ENCODE results near the gene NEURL2.

NEURL2 gene

GRCh38 chr20:45897289-45897688 is 6.3 kb upstream of the NEURL2 start:
- no peak for ATAC-seq
- TF ChIP-seq ARNTL (CRISPR knock-in tag; IDR thresholded peaks at IDR 0.05; ENCODE audit: borderline replicate concordance, low read depth): no peak
- TF ChIP-seq ZNF565 (CRISPR knock-in tag; conservative IDR thresholded peaks at IDR 0.05; ENCODE audit: low read depth): no peak
- no peak for TF ChIP-seq ZNF8 (CRISPR knock-in tag; IDR thresholded peaks at IDR 0.05)
- no peak for TF ChIP-seq TOX (CRISPR knock-in tag; IDR thresholded peaks at IDR 0.05; ENCODE audit: borderline replicate concordance)
- no peak for TF ChIP-seq POU6F1 (CRISPR knock-in tag; IDR thresholded peaks at IDR 0.05; ENCODE audit: borderline replicate concordance, low read depth)
- no peak for TF ChIP-seq PPARA (CRISPR knock-in tag; IDR thresholded peaks at IDR 0.05; ENCODE audit: borderline replicate concordance)
- no peak for TF ChIP-seq SNAI2 (CRISPR knock-in tag; IDR thresholded peaks at IDR 0.05)
- no peak for TF ChIP-seq GLIS3 (CRISPR knock-in tag; IDR thresholded peaks at IDR 0.05)

- TF ChIP-seq ZNF565 (CRISPR knock-in tag; conservative IDR thresholded peaks at IDR 0.05; ENCODE audit: low read depth) (no peak), ESRRG (CRISPR knock-in tag; IDR thresholded peaks at IDR 0.05) (no peak), CSDC2 (CRISPR knock-in tag; IDR thresholded peaks at IDR 0.05) (no peak), ZC3H10 (CRISPR knock-in tag; IDR thresholded peaks at IDR 0.05) (no peak), PATZ1 (CRISPR knock-in tag; IDR thresholded peaks at IDR 0.05; ENCODE audit: borderline replicate concordance) (no peak), POU6F1 (CRISPR knock-in tag; IDR thresholded peaks at IDR 0.05; ENCODE audit: borderline replicate concordance, low read depth) (no peak), OSR1 (CRISPR knock-in tag; IDR thresholded peaks at IDR 0.05) (no peak)
- ATAC-seq: no peak
Observed at GRCh38 chr20:45896641-45897161, 5.7 kb upstream of the NEURL2 start.

- TF ChIP-seq CSDC2 (CRISPR knock-in tag; IDR thresholded peaks at IDR 0.05): no peak
- ATAC-seq: no peak
Observed at GRCh38 chr20:45894797-45895196, 3.8 kb upstream of the NEURL2 start.

GRCh38 chr20:45893831-45894230 is 2.8 kb upstream of the NEURL2 start:
- TF ChIP-seq, protein P1, sequence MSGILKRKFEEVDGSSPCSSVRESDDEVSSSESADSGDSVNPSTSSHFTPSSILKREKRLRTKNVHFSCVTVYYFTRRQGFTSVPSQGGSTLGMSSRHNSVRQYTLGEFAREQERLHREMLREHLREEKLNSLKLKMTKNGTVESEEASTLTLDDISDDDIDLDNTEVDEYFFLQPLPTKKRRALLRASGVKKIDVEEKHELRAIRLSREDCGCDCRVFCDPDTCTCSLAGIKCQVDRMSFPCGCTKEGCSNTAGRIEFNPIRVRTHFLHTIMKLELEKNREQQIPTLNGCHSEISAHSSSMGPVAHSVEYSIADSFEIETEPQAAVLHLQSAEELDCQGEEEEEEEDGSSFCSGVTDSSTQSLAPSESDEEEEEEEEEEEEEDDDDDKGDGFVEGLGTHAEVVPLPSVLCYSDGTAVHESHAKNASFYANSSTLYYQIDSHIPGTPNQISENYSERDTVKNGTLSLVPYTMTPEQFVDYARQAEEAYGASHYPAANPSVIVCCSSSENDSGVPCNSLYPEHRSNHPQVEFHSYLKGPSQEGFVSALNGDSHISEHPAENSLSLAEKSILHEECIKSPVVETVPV (CRISPR knock-in tag; IDR thresholded peaks at IDR 0.05): no peak
- TF ChIP-seq TCF4 (CRISPR knock-in tag; IDR thresholded peaks at IDR 0.05; ENCODE audit: borderline replicate concordance): no peak
- no peak for ATAC-seq

GRCh38 chr20:45892828-45893500 is 2.0 kb upstream of the NEURL2 start:
- ATAC-seq: no peak
- no peak for TF ChIP-seq ZFP3 (CRISPR knock-in tag; IDR thresholded peaks at IDR 0.05)
- TF ChIP-seq TOX (CRISPR knock-in tag; IDR thresholded peaks at IDR 0.05; ENCODE audit: borderline replicate concordance): no peak
- no peak for TF ChIP-seq PATZ1 (CRISPR knock-in tag; IDR thresholded peaks at IDR 0.05; ENCODE audit: borderline replicate concordance)
- TF ChIP-seq ZFP30 (CRISPR knock-in tag; IDR thresholded peaks at IDR 0.05): no peak
- no peak for TF ChIP-seq ESRRG (CRISPR knock-in tag; IDR thresholded peaks at IDR 0.05)
- TF ChIP-seq ZNF565 (CRISPR knock-in tag; conservative IDR thresholded peaks at IDR 0.05; ENCODE audit: low read depth): no peak
- TF ChIP-seq PPARA (CRISPR knock-in tag; IDR thresholded peaks at IDR 0.05; ENCODE audit: borderline replicate concordance): no peak

Measured in SK-N-SH treated with all-trans-retinoic acid at 6 μM for 48 hours (cell line).